DMS153 (cell line): ENCODE results near the gene MTERF4.

Experiments
- DNase-seq: peaks from one replicate; lab custom pipeline; 2025; lab: John Stamatoyannopoulos, UW

MTERF4 gene

GRCh38 chr2:241102239-241102803 is at the start of gene MTERF4:
MTERF4 (minus strand) TSS chr2:241102287; CDS start chr2:241102273, 14 bp downstream.
- DNase-seq = peak; percentile 50

GRCh38 chr2:241150660-241151530 is 48.8 kb upstream of the MTERF4 start:
- DNase-seq = no peak

- peak; percentile 94 for DNase-seq
Observed at GRCh38 chr2:241149925-241150659, 48.0 kb upstream of the MTERF4 start, which contains the start of gene PPP1R7. PPP1R7 (plus strand) TSS chr2:241150467; CDS start chr2:241150496, 29 bp downstream.

GRCh38 chr2:241149675-241149924 is 47.5 kb upstream of the MTERF4 start:
- DNase-seq = peak; percentile 53

GRCh38 chr2:241148891-241149674 is 47.0 kb upstream of the MTERF4 start, which contains the start of gene PASK:
PASK (minus strand) TSS chr2:241149472; CDS start chr2:241143032, 6,440 bp downstream.
- peak; percentile 97 for DNase-seq

GRCh38 chr2:241148239-241148638 is 46.2 kb upstream of the MTERF4 start:
- DNase-seq = no peak

- no peak for DNase-seq
Observed at GRCh38 chr2:241147336-241147735, 45.2 kb upstream of the MTERF4 start.

GRCh38 chr2:241146286-241146685 is 44.2 kb upstream of the MTERF4 start:
- no peak for DNase-seq

- no peak for DNase-seq
Observed at GRCh38 chr2:241142593-241142992, 40.5 kb upstream of the MTERF4 start.

- DNase-seq = no peak
Observed at GRCh38 chr2:241142063-241142462, 40.0 kb upstream of the MTERF4 start.

- DNase-seq = no peak
Observed at GRCh38 chr2:241141214-241141770, 39.2 kb upstream of the MTERF4 start.

- no peak for DNase-seq
Observed at GRCh38 chr2:241140445-241140840, 38.4 kb upstream of the MTERF4 start.

- no peak for DNase-seq
Observed at GRCh38 chr2:241139531-241140444, 37.7 kb upstream of the MTERF4 start.

GRCh38 chr2:241138471-241138870 is 36.4 kb upstream of the MTERF4 start:
- no peak for DNase-seq

GRCh38 chr2:241137276-241138190 is 35.4 kb upstream of the MTERF4 start:
- no peak for DNase-seq

- DNase-seq = no peak
Observed at GRCh38 chr2:241136661-241137260, 34.7 kb upstream of the MTERF4 start.

GRCh38 chr2:241136191-241136590 is 34.1 kb upstream of the MTERF4 start:
- DNase-seq = no peak

GRCh38 chr2:241135737-241136136 is 33.6 kb upstream of the MTERF4 start:
- DNase-seq = no peak

- DNase-seq = no peak
Observed at GRCh38 chr2:241134711-241135110, 32.6 kb upstream of the MTERF4 start.
